CD14-positive monocyte (primary cell): ENCODE measurements around the gene VILL. TPM values are rescaled to one million over a fixed set of nuclear protein-coding genes. Genes with fewer than 3 reads are reported as not detected.
A peak's percentile ranks its signal among the peaks of the same experiment; 100 is the strongest.

ENCODE experiments used
- DNase-seq, 3 donors: peaks; one replicate each; pipeline ENCODE4 v3.0.0-alpha.2; 2011 to 2022
- H2AFZ ChIP-seq: 2 replicates; pipeline ENCODE4 v1.6.0; 2012; ENCODE audit warnings: mild to moderate bottlenecking, low read depth, low read length, inconsistent platforms; ENCODE audit not compliant: insufficient read depth, poor library complexity, severe bottlenecking
- H3K27ac ChIP-seq, 2 donors: 1 replicate in 1 of 2; 2 replicates in 1 of 2; pipeline ENCODE4 v1.5.1; 2012 to 2013; ENCODE audit warnings: low read length in 2 of 2, control low read depth in 1 of 2, inconsistent platforms in 1 of 2, low read depth in 1 of 2, mild to moderate bottlenecking in 1 of 2
- H3K27me3 ChIP-seq, 2 donors: one replicate each; pipeline versions ENCODE4 v1.6.0 to v1.6.1; 2011 to 2013; ENCODE audit warnings: low read length in 2 of 2; ENCODE audit not compliant: control insufficient read depth in 2 of 2, insufficient read depth in 2 of 2
- H3K36me3 ChIP-seq, 2 donors: replicated peaks in 1 of 2; 1 replicate in 1 of 2; 2 replicates in 1 of 2; pipeline versions ENCODE4 v1.5.1 to v1.6.1; 2012 to 2013; ENCODE audit warnings: low read length in 2 of 2, control low read depth in 1 of 2, inconsistent platforms in 1 of 2, mild to moderate bottlenecking in 1 of 2; ENCODE audit not compliant: insufficient read depth in 2 of 2, control insufficient read depth in 1 of 2
- H3K4me1 ChIP-seq, 2 donors: 1 replicate in 1 of 2; 2 replicates in 1 of 2; pipeline versions ENCODE4 v1.5.1 to v1.6.1; 2012 to 2013; ENCODE audit warnings: low read length in 2 of 2, control low read depth in 1 of 2, inconsistent platforms in 1 of 2, mild to moderate bottlenecking in 1 of 2, moderate library complexity in 1 of 2; ENCODE audit not compliant: insufficient read depth in 2 of 2, control insufficient read depth in 1 of 2
- H3K4me2 ChIP-seq: replicated peaks from 2 replicates; pipeline ENCODE3; 2012; ENCODE audit warnings: low read length, moderate library complexity, mild to moderate bottlenecking; ENCODE audit not compliant: poor library complexity, severe bottlenecking; ENCODE audit errors: extremely low read depth
- H3K4me3 ChIP-seq, 3 experiments: fragments of 200-600 bp in 1 of 3; sonication (generic) in 1 of 3; replicated peaks in 1 of 3; 1 replicate in 2 of 3; 2 replicates in 1 of 3; pipeline ENCODE4 v1.5.1; 2011 to 2013; ENCODE audit warnings: low read length in 3 of 3, mild to moderate bottlenecking in 3 of 3, control low read depth in 2 of 3, low read depth in 2 of 3, inconsistent platforms in 1 of 3, moderate library complexity in 1 of 3
- H3K79me2 ChIP-seq: 2 replicates; pipeline ENCODE4 v1.6.0; 2012; ENCODE audit warnings: mild to moderate bottlenecking, control low read depth, inconsistent platforms, low read length, moderate library complexity; ENCODE audit not compliant: insufficient read depth
- H3K9ac ChIP-seq: 2 replicates; pipeline ENCODE4 v1.6.0; 2017; ENCODE audit warnings: low read length, mild to moderate bottlenecking; ENCODE audit not compliant: insufficient read depth, poor library complexity, severe bottlenecking
- H3K9me3 ChIP-seq, 2 donors: replicated peaks in 1 of 2; 1 replicate in 1 of 2; 2 replicates in 1 of 2; pipeline versions ENCODE4 v1.5.1 to v1.6.1; 2012 to 2013; ENCODE audit warnings: low read length in 2 of 2, control low read depth in 1 of 2; ENCODE audit not compliant: control insufficient read depth in 1 of 2, insufficient read depth in 1 of 2
- H4K20me1 ChIP-seq: 2 replicates; pipeline ENCODE4 v1.6.0; 2012; ENCODE audit warnings: mild to moderate bottlenecking, low read length, control low read depth, moderate library complexity; ENCODE audit not compliant: insufficient read depth
- H3K27ac Mint-ChIP-seq, 7 donors: one replicate each; pipeline ENCODE4 v1.8.0; 2020; ENCODE audit warnings: mild to moderate bottlenecking in 7 of 7, mixed read lengths in 7 of 7, moderate library complexity in 6 of 7, inconsistent platforms in 2 of 7
- H3K27me3 Mint-ChIP-seq, 3 donors: one replicate each; pipeline ENCODE4 v1.8.0; 2021 to 2022; ENCODE audit warnings: low read depth in 3 of 3, mild to moderate bottlenecking in 3 of 3, mixed read lengths in 3 of 3, moderate library complexity in 3 of 3, inconsistent platforms in 1 of 3
- H3K36me3 Mint-ChIP-seq, 2 donors: one replicate each; pipeline ENCODE4 v1.8.0; 2020; ENCODE audit warnings: mixed read lengths in 2 of 2, inconsistent platforms in 1 of 2, mild to moderate bottlenecking in 1 of 2
- H3K4me1 Mint-ChIP-seq: one replicate; pipeline ENCODE4 v1.8.0; 2020; ENCODE audit warnings: mild to moderate bottlenecking, mixed read lengths
- H3K4me3 Mint-ChIP-seq, 2 donors: one replicate each; pipeline ENCODE4 v1.8.0; 2020; ENCODE audit warnings: mild to moderate bottlenecking in 2 of 2, mixed read lengths in 2 of 2, moderate library complexity in 1 of 2
- H3K9me3 Mint-ChIP-seq, 7 donors: one replicate each; pipeline ENCODE4 v1.8.0; 2020 to 2022; ENCODE audit warnings: mixed read lengths in 7 of 7, mild to moderate bottlenecking in 6 of 7, moderate library complexity in 6 of 7, inconsistent platforms in 2 of 7
- CTCF ChIP-seq: fragments of 200-600 bp; IDR thresholded peaks from one replicate; pipeline ENCODE4 v1.8.0; 2022; ENCODE audit warnings: antibody characterized with exemption, mild to moderate bottlenecking
- WGBS: methylation state at CpG from one replicate; pipeline ENCODE4 v1.1.5; 2013; ENCODE audit warnings: missing lambda C conversion rate; ENCODE audit not compliant: insufficient coverage; 5-methylcytosine and 5-hydroxymethylcytosine counted together
- intact Hi-C, 2 donors: fragments of 100-400 bp; cut with micrococcal nuclease; formaldehyde crosslinking; loops; one replicate each; pipeline versions ENCODE4 v1.15.0 to v1.15.1; 2023
- polyA minus RNA-seq: library from RNA; depleted of rRNA, polyadenylated mRNA; stranded (reverse); fragments of >200 nt; gene quantifications from 2 replicates; pipeline ENCODE4 v1.2.3, GENCODE V29; 2012
- polyA plus RNA-seq, 3 donors: library from polyadenylated mRNA; depleted of rRNA in 1 of 3; unstranded in 2 of 3; stranded (reverse) in 1 of 3; fragments of 300-500 nt in 2 of 3; fragments of >200 nt in 1 of 3; fragmentation: Illumina TruSeq in 2 of 3; gene quantifications; 1 replicate in 2 of 3; 2 replicates in 1 of 3; pipeline ENCODE4 v1.2.3, GENCODE V29; 2012 to 2021
- total RNA-seq, 12 experiments: library from RNA in 1 of 12; stranded (reverse) in 1 of 12; fragments of 120-200 nt in 1 of 12; gene quantifications; one replicate each; pipeline ENCODE4 v1.2.4 and lab custom pipeline; 2013 to 2026; ENCODE audit warnings: mixed read lengths in 6 of 12, inconsistent platforms in 1 of 12

VILL gene
- 13.4 TPM for total RNA-seq (2013)
- 10 to 100 TPM in 1 of 3 donors, 1 to 10 TPM in 2; 4.4 to 29.1 (median 7.4) TPM for polyA plus RNA-seq
- polyA minus RNA-seq, result 13.3 and 14.4 TPM in 2 replicates
- 6.9 to 26.2 (median 17.7) reads per million in 11 experiments for total RNA-seq (lab: John Stamatoyannopoulos, UW)

GRCh38 chr3:37990527-37990926 lies at the start of gene VILL:
Gene VILL (plus strand): TSS chr3:37990786. CDS start chr3:37993673, 2,887 bp downstream.
- 98% methylated on average over 10 of the region's 10 CpGs for WGBS
- H3K27me3 Mint-ChIP-seq, result peaks cover 2 to 4% (median 2%) of the 10 kb centered on the region in 3 donors
- H3K4me3 Mint-ChIP-seq, result no peak within 1 kb of the TSS
- no peak for TF ChIP-seq CTCF
- H3K4me2 ChIP-seq, result no peak within 1 kb of the TSS
- no peaks in the 10 kb centered on the region for H3K9me3 Mint-ChIP-seq
- H3K27me3 ChIP-seq, result no peaks in the 10 kb centered on the region
- no peak within 1 kb of the TSS for H3K4me3 ChIP-seq
- no peaks in the 10 kb centered on the region for H4K20me1 ChIP-seq
- intact Hi-C loops, result no loop called here
- no peaks in the 10 kb centered on the region for H3K9me3 ChIP-seq
- H3K9ac ChIP-seq, result no peak within 1 kb of the TSS
- peaks cover 45 to 60% of the 10 kb centered on the region in 2 donors for H3K4me1 ChIP-seq
- H3K36me3 ChIP-seq, result peaks cover 0 to 3% of the 10 kb centered on the region in 2 donors
- H3K27ac Mint-ChIP-seq, result peak within 1 kb of the TSS in 6 of 7 donors; percentile 30 to 77 (median 50)
- peaks cover 61% of the 10 kb centered on the region for H3K4me1 Mint-ChIP-seq
- DNase-seq, result no peak
- peaks cover 13% of the 10 kb centered on the region for H3K79me2 ChIP-seq
- no peak within 1 kb of the TSS for H2AFZ ChIP-seq
- no peak within 1 kb of the TSS for H3K27ac ChIP-seq
- peaks cover under 1% of the 10 kb centered on the region in 2 donors for H3K36me3 Mint-ChIP-seq

GRCh38 chr3:37941608-37942508 lies 48.7 kb upstream of the VILL start:
- no peak for DNase-seq

More at GRCh38 chr3:37941608-37942508, 48.7 kb upstream of the VILL start:
- no peaks in the 10 kb centered on the region for H3K27me3 ChIP-seq
- intact Hi-C loops, result no loop called here
- no peak overlapping the region for H2AFZ ChIP-seq
- H3K27me3 Mint-ChIP-seq, result peaks cover 0 to 1% (median 1%) of the 10 kb centered on the region in 3 donors
- H3K9me3 Mint-ChIP-seq, result no peaks in the 10 kb centered on the region
- no peak for TF ChIP-seq CTCF
- H3K9ac ChIP-seq, result no peak overlapping the region
- H3K9me3 ChIP-seq, result no peaks in the 10 kb centered on the region
- no peak overlapping the region for H3K4me3 ChIP-seq
- H3K4me3 Mint-ChIP-seq, result no peak overlapping the region
- peaks cover 24% of the 10 kb centered on the region for H3K4me1 Mint-ChIP-seq
- no peaks in the 10 kb centered on the region for H4K20me1 ChIP-seq
- H3K4me2 ChIP-seq, result no peak overlapping the region
- H3K79me2 ChIP-seq, result no peaks in the 10 kb centered on the region
- no peak overlapping the region for H3K27ac Mint-ChIP-seq
- WGBS, result 95% methylated on average over 5 of the region's 12 CpGs
- peaks cover 10 to 18% of the 10 kb centered on the region in 2 donors for H3K4me1 ChIP-seq
- H3K27ac ChIP-seq, result no peak overlapping the region
- H3K36me3 Mint-ChIP-seq, result no peaks in the 10 kb centered on the region
- no peaks in the 10 kb centered on the region for H3K36me3 ChIP-seq
